Skeletal muscle tissue (tissue), 4 donors: Measurements from ENCODE around the gene MIA. TPM values are rescaled to one million over a fixed set of nuclear protein-coding genes. Genes with fewer than 3 reads are reported as not detected.
A peak's percentile ranks its signal among the peaks of the same experiment; 100 is the strongest.
"Not testable (repeated sequence)": the region's sequence is repeated elsewhere in the genome, so short reads cannot be mapped to it uniquely, and the experiment has no call there.

Source experiments
- H3K27ac ChIP-seq: one replicate; pipeline ENCODE4 v1.7.0; 2013; ENCODE audit warnings: mild to moderate bottlenecking, low read depth, low read length, inconsistent platforms
- H3K27me3 ChIP-seq, 3 donors: one replicate each; pipeline ENCODE4 v1.7.0; 2013; ENCODE audit warnings: low read length in 3 of 3; ENCODE audit not compliant: control insufficient read depth in 3 of 3, insufficient read depth in 3 of 3
- H3K36me3 ChIP-seq, 3 donors: one replicate each; pipeline ENCODE4 v1.7.0; 2013; ENCODE audit warnings: low read length in 3 of 3; ENCODE audit not compliant: control insufficient read depth in 3 of 3, insufficient read depth in 3 of 3
- H3K4me1 ChIP-seq, 3 donors: one replicate each; pipeline ENCODE4 v1.7.0; 2013; ENCODE audit warnings: low read length in 3 of 3, mild to moderate bottlenecking in 3 of 3; ENCODE audit not compliant: control insufficient read depth in 3 of 3, insufficient read depth in 3 of 3
- H3K4me3 ChIP-seq, 3 donors: one replicate each; pipeline ENCODE4 v1.7.0; 2013; ENCODE audit warnings: low read length in 3 of 3
- H3K9ac ChIP-seq, 3 donors: one replicate each; pipeline ENCODE4 v1.7.0; 2013; ENCODE audit warnings: low read length in 3 of 3, mild to moderate bottlenecking in 3 of 3, moderate library complexity in 2 of 3, low read depth in 1 of 3
- H3K9me3 ChIP-seq, 3 donors: one replicate each; pipeline ENCODE4 v1.7.0; 2013; ENCODE audit warnings: low read length in 3 of 3; ENCODE audit not compliant: control insufficient read depth in 3 of 3
- total RNA-seq: library from RNA; depleted of rRNA; stranded (reverse); fragments of >200 nt; gene quantifications from one replicate; pipeline ENCODE4 v1.2.3, GENCODE V29; 2014
- donor health status: Osteomylitis.

The MIA gene
- total RNA-seq, 1 donor from 2014 or later = 2.1 TPM

GRCh38 chr19:40762754-40763470 is 12.4 kb upstream of the MIA start:
- Histone ChIP-seq H3K27me3 (no peaks in the 10 kb centered on the region), H3K4me1 (no peaks in the 10 kb centered on the region), H3K9ac (no peak overlapping the region), H3K9me3 (no peaks in the 10 kb centered on the region), H3K4me3 (no peak overlapping the region), H3K36me3 (peaks cover 64 to 74% (median 71%) of the 10 kb centered on the region in 3 donors), H3K27ac (no peak overlapping the region)

- Histone ChIP-seq H3K36me3 (peaks cover 61 to 69% (median 65%) of the 10 kb centered on the region in 3 donors), H3K4me1 (no peaks in the 10 kb centered on the region)
Observed at GRCh38 chr19:40763526-40763925, 11.8 kb upstream of the MIA start.

GRCh38 chr19:40763963-40764362 is 11.4 kb upstream of the MIA start:
- Histone ChIP-seq H3K4me1 (no peaks in the 10 kb centered on the region), H3K4me3 (no peak overlapping the region), H3K27ac (no peak overlapping the region), H3K36me3 (peaks cover 59 to 67% (median 64%) of the 10 kb centered on the region in 3 donors), H3K27me3 (no peaks in the 10 kb centered on the region), H3K9me3 (no peaks in the 10 kb centered on the region), H3K9ac (no peak overlapping the region)

More at GRCh38 chr19:40763526-40763925, 11.8 kb upstream of the MIA start:
- Histone ChIP-seq H3K27me3 (no peaks in the 10 kb centered on the region), H3K9ac (peak overlapping the region in 1 of 3 donors; percentile 8), H3K4me3 (no peak overlapping the region), H3K27ac (no peak overlapping the region), H3K9me3 (no peaks in the 10 kb centered on the region)

- H3K27ac ChIP-seq, H3K9me3 ChIP-seq, H3K9ac ChIP-seq, H3K27me3 ChIP-seq, H3K4me3 ChIP-seq, H3K4me1 ChIP-seq: not testable (repeated sequence)
- H3K36me3 ChIP-seq = peaks cover 41 to 46% (median 44%) of the 10 kb centered on the region in 3 donors
Observed at GRCh38 chr19:40766385-40766784, 8.9 kb upstream of the MIA start.

GRCh38 chr19:40768869-40769268 is 6.5 kb upstream of the MIA start:
- Histone ChIP-seq H3K4me1 (no peaks in the 10 kb centered on the region), H3K9me3 (no peaks in the 10 kb centered on the region), H3K4me3 (no peak overlapping the region), H3K9ac (no peak overlapping the region), H3K36me3 (peaks cover 21 to 23% (median 21%) of the 10 kb centered on the region in 3 donors), H3K27me3 (no peaks in the 10 kb centered on the region), H3K27ac (no peak overlapping the region)

GRCh38 chr19:40771101-40771862 is 4.0 kb upstream of the MIA start:
- not testable (repeated sequence) for H3K9me3 ChIP-seq, H3K36me3 ChIP-seq, H3K27me3 ChIP-seq

GRCh38 chr19:40775632-40776022 is 306 bp downstream of the MIA start:
- Histone ChIP-seq H3K4me1 (peaks cover 12 to 16% (median 14%) of the 10 kb centered on the region in 3 donors), H3K27me3 (no peaks in the 10 kb centered on the region), H3K27ac (no peak overlapping the region), H3K9ac (no peak overlapping the region), H3K4me3 (no peak overlapping the region), H3K36me3 (no peaks in the 10 kb centered on the region), H3K9me3 (no peaks in the 10 kb centered on the region)

More at GRCh38 chr19:40771101-40771862, 4.0 kb upstream of the MIA start:
- not testable (repeated sequence) for H3K4me1 ChIP-seq, H3K4me3 ChIP-seq, H3K9ac ChIP-seq, H3K27ac ChIP-seq

GRCh38 chr19:40776364-40776763 is 1.0 kb downstream of the MIA start:
- Histone ChIP-seq H3K36me3 (no peaks in the 10 kb centered on the region), H3K27ac (no peak overlapping the region), H3K4me1 (peaks cover 12 to 16% (median 14%) of the 10 kb centered on the region in 3 donors), H3K27me3 (no peaks in the 10 kb centered on the region), H3K9ac (no peak overlapping the region), H3K9me3 (no peaks in the 10 kb centered on the region), H3K4me3 (no peak overlapping the region)

- Histone ChIP-seq H3K27ac (peak overlapping the region; percentile 89), H3K4me1 (peaks cover 12 to 16% (median 14%) of the 10 kb centered on the region in 3 donors), H3K27me3 (no peaks in the 10 kb centered on the region), H3K4me3 (peak overlapping the region; percentile 74 to 96 (median 87)), H3K9me3 (no peaks in the 10 kb centered on the region), H3K36me3 (no peaks in the 10 kb centered on the region), H3K9ac (peak overlapping the region; percentile 67 to 94 (median 90))
Observed at GRCh38 chr19:40776932-40777644, 1.8 kb downstream of the MIA start.

GRCh38 chr19:40777645-40777936 is 2.3 kb downstream of the MIA start:
- peak overlapping the region; percentile 89 for H3K27ac ChIP-seq
- no peaks in the 10 kb centered on the region for H3K27me3 ChIP-seq
- peak overlapping the region; percentile 74 to 96 (median 87) for H3K4me3 ChIP-seq
- no peaks in the 10 kb centered on the region for H3K36me3 ChIP-seq
- H3K9ac ChIP-seq = peak overlapping the region; percentile 67 to 94 (median 90)
- no peaks in the 10 kb centered on the region for H3K9me3 ChIP-seq
- H3K4me1 ChIP-seq = peaks cover 12 to 16% (median 14%) of the 10 kb centered on the region in 3 donors
